Fibroblast of lung (primary cell): ENCODE measurements around the gene CCDC141. TPM values are rescaled to one million over a fixed set of nuclear protein-coding genes. Genes with fewer than 3 reads are reported as not detected.

Source experiments
- DNase-seq, 2 donors: peaks; one replicate each; pipeline versions ENCODE4 v3.0.0 to v3.0.0-alpha.2; 2010; ENCODE audit warnings: low read depth in 2 of 2
- H2AFZ ChIP-seq: 2 replicates; pipeline ENCODE4 v1.5.1; 2012; ENCODE audit warnings: low read length, control low read depth, inconsistent platforms
- H3K27ac ChIP-seq: 2 replicates; pipeline ENCODE4 v1.5.1; 2011; ENCODE audit warnings: low read length, control low read depth; ENCODE audit not compliant: insufficient read depth
- H3K27me3 ChIP-seq: 2 replicates; pipeline ENCODE4 v1.5.1; 2011; ENCODE audit warnings: mild to moderate bottlenecking, low read length; ENCODE audit not compliant: control insufficient read depth, insufficient read depth
- H3K36me3 ChIP-seq: 2 replicates; pipeline ENCODE4 v1.5.1; 2011; ENCODE audit warnings: low read length; ENCODE audit not compliant: control insufficient read depth, insufficient read depth
- H3K4me1 ChIP-seq: 2 replicates; pipeline ENCODE4 v1.5.1; 2011; ENCODE audit warnings: low read length; ENCODE audit not compliant: control insufficient read depth, insufficient read depth; ENCODE audit errors: extremely low read depth
- H3K4me2 ChIP-seq: 2 replicates; pipeline ENCODE4 v1.5.1; 2011; ENCODE audit warnings: low read length, control low read depth; ENCODE audit not compliant: insufficient read depth; ENCODE audit errors: extremely low read depth
- H3K4me3 ChIP-seq, 4 experiments: fragments of 200-600 bp in 1 of 4; sonication (generic) in 1 of 4; replicated peaks in 1 of 4; 2 replicates each; pipeline ENCODE4 v1.5.1; 2011 to 2016; ENCODE audit warnings: low read length in 4 of 4, low read depth in 3 of 4, mild to moderate bottlenecking in 3 of 4, control low read depth in 2 of 4, inconsistent platforms in 1 of 4, mixed read lengths in 1 of 4; ENCODE audit not compliant: insufficient read depth in 1 of 4; ENCODE audit errors: control extremely low read depth in 1 of 4
- H3K79me2 ChIP-seq: 2 replicates; pipeline ENCODE4 v1.5.1; 2012; ENCODE audit warnings: mild to moderate bottlenecking, low read length, inconsistent platforms; ENCODE audit not compliant: control insufficient read depth, insufficient read depth
- H3K9ac ChIP-seq: 2 replicates; pipeline ENCODE4 v1.5.1; 2011; ENCODE audit warnings: mild to moderate bottlenecking, low read length, control low read depth; ENCODE audit not compliant: insufficient read depth
- H3K9me3 ChIP-seq: 2 replicates; pipeline ENCODE4 v1.5.1; 2012; ENCODE audit warnings: low read depth, low read length; ENCODE audit not compliant: control insufficient read depth, insufficient read depth
- H4K20me1 ChIP-seq: 2 replicates; pipeline ENCODE4 v1.5.1; 2011; ENCODE audit warnings: low read length; ENCODE audit not compliant: control insufficient read depth, insufficient read depth; ENCODE audit errors: extremely low read depth
- EZH2 ChIP-seq: IDR thresholded peaks from 2 replicates; pipeline ENCODE4 v1.5.1; 2012; ENCODE audit warnings: low read length, control low read depth, mild to moderate bottlenecking; ENCODE audit errors: missing control alignments
- polyA plus RNA-seq, 2 donors: library from polyadenylated mRNA; depleted of rRNA in 1 of 2; stranded (reverse) in 1 of 2; unstranded in 1 of 2; fragments of >200 nt; gene quantifications; 2 replicates each; pipeline ENCODE4 v1.2.1, GENCODE V29; 2011 to 2012; ENCODE audit warnings: missing spikeins in 1 of 2
- total RNA-seq: library from RNA; depleted of rRNA; stranded (reverse); fragments of >200 nt; gene quantifications from 2 replicates; pipeline ENCODE4 v1.2.1, GENCODE V29; 2014
- TF ChIP-seq, protein P1 (sequence below), 2 donors: IDR thresholded peaks in 1 of 2; conservative IDR thresholded peaks in 1 of 2; 1 replicate in 1 of 2; 2 replicates in 1 of 2; pipeline ENCODE4 v1.5.1; 2011 to 2012; ENCODE audit warnings: low read length in 2 of 2, control low read depth in 1 of 2, inconsistent platforms in 1 of 2, low read depth in 1 of 2, mild to moderate bottlenecking in 1 of 2

The CCDC141 gene
- total and polyA plus RNA-seq, 2 donors (not counting 1 experiment from before 2014, with no cell fraction given), result 0.03 to 0.17 TPM

DNA sequence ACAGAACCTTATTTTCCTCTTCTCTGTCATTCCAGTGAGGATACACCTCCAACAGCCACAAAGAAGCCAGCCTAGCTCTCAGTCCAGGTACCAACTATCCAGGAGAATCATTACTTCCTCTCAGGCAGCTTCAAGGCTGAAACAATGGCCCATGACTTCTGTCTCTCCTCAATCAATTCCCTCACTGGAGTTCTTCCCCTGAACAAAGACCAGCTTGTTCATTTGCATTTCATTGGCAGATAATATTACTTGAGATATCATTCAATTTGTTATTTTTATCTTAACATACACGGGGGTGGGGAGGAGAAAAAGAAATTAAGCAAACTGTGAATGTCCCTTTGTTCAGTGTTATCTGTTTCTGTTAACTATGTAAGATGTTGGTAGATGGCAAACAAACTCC, 44.0 kb downstream of the CCDC141 start:
- H3K36me3 ChIP-seq, result no peaks in the 10 kb centered on the region
- no peaks in the 10 kb centered on the region for H3K27me3 ChIP-seq
- no peaks in the 10 kb centered on the region for H3K79me2 ChIP-seq
- TF ChIP-seq, protein P1, sequence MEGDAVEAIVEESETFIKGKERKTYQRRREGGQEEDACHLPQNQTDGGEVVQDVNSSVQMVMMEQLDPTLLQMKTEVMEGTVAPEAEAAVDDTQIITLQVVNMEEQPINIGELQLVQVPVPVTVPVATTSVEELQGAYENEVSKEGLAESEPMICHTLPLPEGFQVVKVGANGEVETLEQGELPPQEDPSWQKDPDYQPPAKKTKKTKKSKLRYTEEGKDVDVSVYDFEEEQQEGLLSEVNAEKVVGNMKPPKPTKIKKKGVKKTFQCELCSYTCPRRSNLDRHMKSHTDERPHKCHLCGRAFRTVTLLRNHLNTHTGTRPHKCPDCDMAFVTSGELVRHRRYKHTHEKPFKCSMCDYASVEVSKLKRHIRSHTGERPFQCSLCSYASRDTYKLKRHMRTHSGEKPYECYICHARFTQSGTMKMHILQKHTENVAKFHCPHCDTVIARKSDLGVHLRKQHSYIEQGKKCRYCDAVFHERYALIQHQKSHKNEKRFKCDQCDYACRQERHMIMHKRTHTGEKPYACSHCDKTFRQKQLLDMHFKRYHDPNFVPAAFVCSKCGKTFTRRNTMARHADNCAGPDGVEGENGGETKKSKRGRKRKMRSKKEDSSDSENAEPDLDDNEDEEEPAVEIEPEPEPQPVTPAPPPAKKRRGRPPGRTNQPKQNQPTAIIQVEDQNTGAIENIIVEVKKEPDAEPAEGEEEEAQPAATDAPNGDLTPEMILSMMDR (conservative IDR thresholded peaks at IDR 0.05 in 1 of 2, IDR thresholded peaks at IDR 0.05 in 1 of 2; ENCODE audit: low read depth in 1 of 2, low read length in 2 of 2), result no peak
- no peak for TF ChIP-seq EZH2
- no peak for DNase-seq
- H3K9me3 ChIP-seq, result no peaks in the 10 kb centered on the region
- H3K4me2 ChIP-seq, result no peak overlapping the region
- H3K27ac ChIP-seq, result no peak overlapping the region
- H3K4me3 ChIP-seq, result no peak overlapping the region
- H3K9ac ChIP-seq, result no peak overlapping the region
- no peak overlapping the region for H2AFZ ChIP-seq
- no peaks in the 10 kb centered on the region for H4K20me1 ChIP-seq
- H3K4me1 ChIP-seq, result no peaks in the 10 kb centered on the region

DNA sequence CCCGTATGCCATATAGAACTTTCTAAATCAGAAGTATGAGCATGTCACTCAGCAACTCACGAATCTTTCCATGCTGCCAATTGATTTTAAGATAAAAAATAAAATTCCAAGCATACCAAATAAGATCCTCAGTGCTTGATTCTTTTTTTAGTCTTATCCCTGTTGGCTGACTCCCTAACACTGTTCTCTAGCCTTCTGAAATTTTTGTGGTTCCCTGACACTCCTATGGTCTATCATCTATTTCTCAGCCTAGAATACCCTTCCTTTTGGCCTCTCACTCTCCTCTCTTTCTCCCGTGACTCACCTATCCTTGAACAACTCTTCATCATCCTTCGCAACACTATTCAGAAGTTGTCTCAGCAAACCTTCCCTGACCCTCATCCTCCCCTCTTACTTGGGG, 50.5 kb downstream of the CCDC141 start:
- DNase-seq, result no peak
- Histone ChIP-seq H2AFZ (no peak overlapping the region), H3K27ac (no peak overlapping the region), H3K36me3 (no peaks in the 10 kb centered on the region), H3K4me1 (no peaks in the 10 kb centered on the region), H4K20me1 (no peaks in the 10 kb centered on the region), H3K4me3 (no peak overlapping the region), H3K4me2 (no peak overlapping the region), H3K9me3 (no peaks in the 10 kb centered on the region), H3K9ac (no peak overlapping the region), H3K79me2 (no peaks in the 10 kb centered on the region), H3K27me3 (no peaks in the 10 kb centered on the region)
- no peak for TF ChIP-seq EZH2
- TF ChIP-seq, protein P1 (conservative IDR thresholded peaks at IDR 0.05 in 1 of 2, IDR thresholded peaks at IDR 0.05 in 1 of 2; ENCODE audit: low read depth in 1 of 2, low read length in 2 of 2), result no peak

DNA sequence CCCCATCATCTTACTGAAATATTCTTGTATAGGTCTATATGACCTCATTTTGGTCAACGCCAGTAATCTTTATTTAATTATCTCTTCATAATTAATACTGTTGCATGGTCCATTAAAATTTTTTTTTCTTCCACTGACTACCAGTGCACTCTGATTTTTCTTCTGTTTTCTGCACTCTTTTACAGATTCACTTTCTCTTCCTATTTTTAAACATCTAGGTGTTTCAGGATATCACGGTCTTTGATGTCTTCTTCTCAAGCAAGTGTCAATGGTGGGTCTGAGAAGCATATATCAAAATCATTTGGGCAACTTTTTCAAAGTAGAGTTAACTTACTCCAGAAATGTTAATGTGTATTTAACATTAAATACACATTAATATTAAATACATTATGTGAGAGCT, 51.4 kb downstream of the CCDC141 start:
- no peak overlapping the region for H3K9ac ChIP-seq
- no peak for DNase-seq
- no peak overlapping the region for H3K27ac ChIP-seq
- no peak overlapping the region for H3K4me2 ChIP-seq
- H3K36me3 ChIP-seq, result no peaks in the 10 kb centered on the region
- no peaks in the 10 kb centered on the region for H3K4me1 ChIP-seq
- H2AFZ ChIP-seq, result no peak overlapping the region
- TF ChIP-seq, protein P1 (conservative IDR thresholded peaks at IDR 0.05 in 1 of 2, IDR thresholded peaks at IDR 0.05 in 1 of 2; ENCODE audit: low read depth in 1 of 2, low read length in 2 of 2), result no peak
- no peak for TF ChIP-seq EZH2
- H3K27me3 ChIP-seq, result no peaks in the 10 kb centered on the region
- H3K9me3 ChIP-seq, result no peaks in the 10 kb centered on the region
- H3K79me2 ChIP-seq, result no peaks in the 10 kb centered on the region
- H4K20me1 ChIP-seq, result no peaks in the 10 kb centered on the region
- H3K4me3 ChIP-seq, result no peak overlapping the region
